ENCODE results near the gene NKX2-4. TPM values are rescaled to one million over a fixed set of nuclear protein-coding genes. Genes with fewer than 3 reads are reported as not detected.

Gene NKX2-4
- total RNA-seq, 1 donor from 2014 or later, result not detected

DNA sequence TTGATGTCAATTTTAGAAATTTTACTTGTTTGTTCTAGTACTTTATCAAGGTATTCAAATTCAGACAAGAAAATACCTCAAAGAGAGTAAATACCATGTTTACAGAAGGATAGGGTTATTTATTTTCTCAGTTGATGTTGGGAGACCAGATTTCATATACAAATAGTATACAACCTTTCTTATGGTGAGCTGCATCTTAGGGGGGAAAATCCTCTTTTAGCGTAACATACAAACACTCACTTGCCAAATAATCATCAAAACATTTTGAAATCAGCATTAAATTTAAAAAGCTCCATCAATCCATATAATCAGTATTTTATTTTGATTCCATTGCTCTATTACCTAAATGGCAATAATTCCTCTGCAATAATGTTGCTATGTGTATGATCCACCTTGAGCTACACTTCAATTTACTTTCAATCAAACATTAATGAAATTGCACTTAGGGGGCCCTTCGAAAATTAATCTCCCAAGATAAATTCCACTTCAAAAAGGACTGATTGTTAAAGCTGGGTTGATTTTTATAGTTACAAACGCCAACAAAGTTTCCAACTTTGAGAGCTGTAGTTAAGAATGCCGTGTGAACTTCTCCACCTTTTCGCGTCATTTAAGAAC is 2.2 kb downstream of the NKX2-4 start:
- peaks cover 4% of the 10 kb centered on the region for H3K36me3 Mint-ChIP-seq (ENCODE audit: low read depth, unreplicated experiment)
- Histone ChIP-seq H3K27ac (ENCODE audit: low read depth, low read length) (no peak overlapping the region), H4K20me1 (ENCODE audit: insufficient read depth, low read length) (peaks cover 28% of the 10 kb centered on the region), H3K4me2 (ENCODE audit: low read length) (no peak overlapping the region), H3K9me3 (ENCODE audit: insufficient read depth, low read depth, low read length) (no peaks in the 10 kb centered on the region), H3K36me3 (ENCODE audit: insufficient read depth, low read length) (no peaks in the 10 kb centered on the region), H3K27me3 (ENCODE audit: insufficient read depth, low read length) (peaks cover 91% of the 10 kb centered on the region), H3K9ac (ENCODE audit: low read length) (no peak overlapping the region), H3K4me3 (ENCODE audit: insufficient read depth, low read depth, low read length) (no peak overlapping the region), H3K79me2 (ENCODE audit: insufficient read depth, low read length) (no peaks in the 10 kb centered on the region), H2AFZ (ENCODE audit: low read depth, low read length) (no peak overlapping the region), H3K4me1 (ENCODE audit: insufficient read depth, low read length) (no peaks in the 10 kb centered on the region)
- no peak for DNase-seq (ENCODE audit: low read depth)
- no peak overlapping the region for H3K4me3 Mint-ChIP-seq (ENCODE audit: unreplicated experiment)
- peaks cover 66% of the 10 kb centered on the region for H3K27me3 Mint-ChIP-seq (ENCODE audit: low read depth, unreplicated experiment)
- H3K9me3 Mint-ChIP-seq (ENCODE audit: unreplicated experiment), result peaks cover 8% of the 10 kb centered on the region
- peak overlapping the region; percentile 56 for H3K27ac Mint-ChIP-seq (ENCODE audit: unreplicated experiment)
- H3K4me1 Mint-ChIP-seq (ENCODE audit: low read depth, unreplicated experiment), result no peaks in the 10 kb centered on the region
- TF ChIP-seq, protein P1, sequence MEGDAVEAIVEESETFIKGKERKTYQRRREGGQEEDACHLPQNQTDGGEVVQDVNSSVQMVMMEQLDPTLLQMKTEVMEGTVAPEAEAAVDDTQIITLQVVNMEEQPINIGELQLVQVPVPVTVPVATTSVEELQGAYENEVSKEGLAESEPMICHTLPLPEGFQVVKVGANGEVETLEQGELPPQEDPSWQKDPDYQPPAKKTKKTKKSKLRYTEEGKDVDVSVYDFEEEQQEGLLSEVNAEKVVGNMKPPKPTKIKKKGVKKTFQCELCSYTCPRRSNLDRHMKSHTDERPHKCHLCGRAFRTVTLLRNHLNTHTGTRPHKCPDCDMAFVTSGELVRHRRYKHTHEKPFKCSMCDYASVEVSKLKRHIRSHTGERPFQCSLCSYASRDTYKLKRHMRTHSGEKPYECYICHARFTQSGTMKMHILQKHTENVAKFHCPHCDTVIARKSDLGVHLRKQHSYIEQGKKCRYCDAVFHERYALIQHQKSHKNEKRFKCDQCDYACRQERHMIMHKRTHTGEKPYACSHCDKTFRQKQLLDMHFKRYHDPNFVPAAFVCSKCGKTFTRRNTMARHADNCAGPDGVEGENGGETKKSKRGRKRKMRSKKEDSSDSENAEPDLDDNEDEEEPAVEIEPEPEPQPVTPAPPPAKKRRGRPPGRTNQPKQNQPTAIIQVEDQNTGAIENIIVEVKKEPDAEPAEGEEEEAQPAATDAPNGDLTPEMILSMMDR (IDR thresholded peaks at IDR 0.05; ENCODE audit: insufficient read depth, low read depth, low read length), result no peak
- no peak for TF ChIP-seq EZH2 (IDR thresholded peaks at IDR 0.05; ENCODE audit: insufficient read depth, low read length)
- FAIRE-seq, result no peak

DNA sequence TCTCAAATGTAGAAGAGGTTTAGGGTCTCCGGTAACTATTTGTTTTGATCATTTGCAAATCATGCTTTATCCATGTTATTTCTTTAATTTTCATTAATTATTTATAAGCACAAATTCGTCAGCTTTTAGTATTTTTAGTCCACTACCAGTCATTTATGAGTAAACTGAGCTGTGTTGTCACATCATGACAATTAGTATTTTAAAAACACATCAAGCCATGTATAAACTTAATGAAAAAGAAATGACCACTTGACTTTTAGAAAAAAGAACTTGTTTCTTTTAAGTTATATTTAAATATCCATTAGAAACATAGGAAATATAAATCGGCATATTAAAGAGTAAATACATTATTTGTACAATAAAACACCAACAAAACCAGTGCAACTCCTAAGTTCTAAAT is 2.8 kb downstream of the NKX2-4 start:
- no peaks in the 10 kb centered on the region for H3K4me1 Mint-ChIP-seq (ENCODE audit: low read depth, unreplicated experiment)
- no peak overlapping the region for H2AFZ ChIP-seq (ENCODE audit: low read depth, low read length)
- H3K36me3 ChIP-seq (ENCODE audit: insufficient read depth, low read length), result no peaks in the 10 kb centered on the region
- no peaks in the 10 kb centered on the region for H3K9me3 ChIP-seq (ENCODE audit: insufficient read depth, low read depth, low read length)
- no peak overlapping the region for H3K4me3 Mint-ChIP-seq (ENCODE audit: unreplicated experiment)
- no peak overlapping the region for H3K9ac ChIP-seq (ENCODE audit: low read length)
- H3K4me2 ChIP-seq (ENCODE audit: low read length), result no peak overlapping the region
- peaks cover 8% of the 10 kb centered on the region for H3K9me3 Mint-ChIP-seq (ENCODE audit: unreplicated experiment)
- DNase-seq (ENCODE audit: low read depth) (no peak), FAIRE-seq (no peak)
- TF ChIP-seq EZH2 (IDR thresholded peaks at IDR 0.05; ENCODE audit: insufficient read depth, low read length), result no peak
- TF ChIP-seq, protein P1 (IDR thresholded peaks at IDR 0.05; ENCODE audit: insufficient read depth, low read depth, low read length), result no peak
- no peaks in the 10 kb centered on the region for H3K4me1 ChIP-seq (ENCODE audit: insufficient read depth, low read length)
- H3K27me3 ChIP-seq (ENCODE audit: insufficient read depth, low read length), result peaks cover 86% of the 10 kb centered on the region
- peaks cover 64% of the 10 kb centered on the region for H3K27me3 Mint-ChIP-seq (ENCODE audit: low read depth, unreplicated experiment)
- peaks cover 4% of the 10 kb centered on the region for H3K36me3 Mint-ChIP-seq (ENCODE audit: low read depth, unreplicated experiment)
- H4K20me1 ChIP-seq (ENCODE audit: insufficient read depth, low read length), result peaks cover 31% of the 10 kb centered on the region
- no peak overlapping the region for H3K27ac ChIP-seq (ENCODE audit: low read depth, low read length)
- no peak overlapping the region for H3K27ac Mint-ChIP-seq (ENCODE audit: unreplicated experiment)
- H3K4me3 ChIP-seq (ENCODE audit: insufficient read depth, low read depth, low read length), result no peak overlapping the region
- H3K79me2 ChIP-seq (ENCODE audit: insufficient read depth, low read length), result no peaks in the 10 kb centered on the region

GRCh38 chr20:21393816-21394519 is 3.4 kb downstream of the NKX2-4 start:
- TF ChIP-seq, protein P1 (IDR thresholded peaks at IDR 0.05; ENCODE audit: insufficient read depth, low read depth, low read length), result no peak
- no peak for TF ChIP-seq EZH2 (IDR thresholded peaks at IDR 0.05; ENCODE audit: insufficient read depth, low read length)
- no peaks in the 10 kb centered on the region for H3K9me3 ChIP-seq (ENCODE audit: insufficient read depth, low read depth, low read length)
- H3K27ac ChIP-seq (ENCODE audit: low read depth, low read length), result no peak overlapping the region
- H4K20me1 ChIP-seq (ENCODE audit: insufficient read depth, low read length), result peaks cover 32% of the 10 kb centered on the region
- H2AFZ ChIP-seq (ENCODE audit: low read depth, low read length), result no peak overlapping the region
- DNase-seq (ENCODE audit: low read depth) (no peak), FAIRE-seq (no peak)
- H3K4me1 ChIP-seq (ENCODE audit: insufficient read depth, low read length), result no peaks in the 10 kb centered on the region
- H3K9ac ChIP-seq (ENCODE audit: low read length), result no peak overlapping the region
- Mint-ChIP-seq H3K4me1 (ENCODE audit: low read depth, unreplicated experiment) (no peaks in the 10 kb centered on the region), H3K4me3 (ENCODE audit: unreplicated experiment) (no peak overlapping the region), H3K27ac (ENCODE audit: unreplicated experiment) (no peak overlapping the region), H3K9me3 (ENCODE audit: unreplicated experiment) (peaks cover 8% of the 10 kb centered on the region), H3K36me3 (ENCODE audit: low read depth, unreplicated experiment) (peaks cover 4% of the 10 kb centered on the region), H3K27me3 (ENCODE audit: low read depth, unreplicated experiment) (peaks cover 58% of the 10 kb centered on the region)
- no peak overlapping the region for H3K4me3 ChIP-seq (ENCODE audit: insufficient read depth, low read depth, low read length)
- H3K4me2 ChIP-seq (ENCODE audit: low read length), result no peak overlapping the region
- peaks cover 80% of the 10 kb centered on the region for H3K27me3 ChIP-seq (ENCODE audit: insufficient read depth, low read length)
- H3K79me2 ChIP-seq (ENCODE audit: insufficient read depth, low read length), result no peaks in the 10 kb centered on the region
- peaks cover 2% of the 10 kb centered on the region for H3K36me3 ChIP-seq (ENCODE audit: insufficient read depth, low read length)

Measured in astrocyte (in vitro differentiated cells and primary cell).